B cell (primary cell): ENCODE measurements around the gene PNKD. TPM values are rescaled to one million over a fixed set of nuclear protein-coding genes. Genes with fewer than 3 reads are reported as not detected.
A peak's percentile ranks its signal among the peaks of the same experiment; 100 is the strongest.

Experiments used
- ATAC-seq: fragments of 200-7000 bp; cut with Tn5 transposase; one replicate; pipeline ENCODE4 v1.10.0; 2021; ENCODE audit warnings: low read depth, mild to moderate bottlenecking, moderate number of reproducible peaks, moderate library complexity
- CTCF ChIA-PET: fragments of 350-600 bp; sonication (Branson Sonifier 250); formaldehyde crosslinking; loops from one replicate; lab custom pipeline; 2021; ENCODE audit warnings: antibody characterized with exemption, inconsistent platforms; lab: Charles Lee
- POLR2A ChIA-PET: fragments of 350-600 bp; sonication (Branson Sonifier 250); formaldehyde crosslinking; loops from one replicate; lab custom pipeline; 2021; ENCODE audit warnings: antibody characterized with exemption; lab: Charles Lee
- DNase-seq: peaks from one replicate; pipeline ENCODE4 v3.0.0; 2013
- H2AFZ ChIP-seq: 2 replicates; pipeline ENCODE4 v1.6.1; 2012; ENCODE audit warnings: mild to moderate bottlenecking, low read depth, low read length; ENCODE audit not compliant: insufficient read depth, poor library complexity, severe bottlenecking
- H3K27ac ChIP-seq, 2 donors: 1 replicate in 1 of 2; 2 replicates in 1 of 2; pipeline ENCODE4 v1.5.1; 2012 to 2013; ENCODE audit warnings: low read length in 2 of 2, mild to moderate bottlenecking in 2 of 2, moderate library complexity in 1 of 2
- H3K27me3 ChIP-seq, 4 experiments: fragments of 200-600 bp in 1 of 4; sonication (generic) in 1 of 4; replicated peaks in 1 of 4; 1 replicate in 2 of 4; 2 replicates in 2 of 4; pipeline versions ENCODE4 v1.6.1 to v1.7.0; 2013 to 2016; ENCODE audit warnings: low read length in 3 of 4, mild to moderate bottlenecking in 2 of 4, mixed read lengths in 1 of 4, moderate library complexity in 1 of 4; ENCODE audit not compliant: insufficient read depth in 4 of 4, control insufficient read depth in 3 of 4; ENCODE audit errors: control extremely low read depth in 1 of 4
- H3K36me3 ChIP-seq, 2 experiments: replicated peaks in 1 of 2; 1 replicate in 1 of 2; 2 replicates in 1 of 2; pipeline versions ENCODE4 v1.6.1 to v1.7.1; 2013; ENCODE audit warnings: low read length in 1 of 2; ENCODE audit not compliant: insufficient read depth in 2 of 2, control insufficient read depth in 1 of 2; ENCODE audit errors: control extremely low read depth in 1 of 2, extremely low read depth in 1 of 2
- H3K4me1 ChIP-seq, 2 donors: fragments of 200-600 bp in 1 of 2; sonication (generic) in 1 of 2; 1 replicate in 1 of 2; 2 replicates in 1 of 2; pipeline versions ENCODE4 v1.5.1 to v1.6.1; 2013 to 2017; ENCODE audit warnings: low read length in 2 of 2; ENCODE audit not compliant: control insufficient read depth in 2 of 2, insufficient read depth in 2 of 2
- H3K4me2 ChIP-seq: replicated peaks from 2 replicates; pipeline ENCODE3; 2012; ENCODE audit warnings: mild to moderate bottlenecking, low read depth, low read length; ENCODE audit not compliant: poor library complexity, severe bottlenecking
- H3K4me3 ChIP-seq, 5 experiments: fragments of 200-600 bp in 1 of 5; sonication (generic) in 1 of 5; 1 replicate in 3 of 5; 2 replicates in 2 of 5; pipeline versions ENCODE4 v1.5.1 to v1.7.0; 2011 to 2016; ENCODE audit warnings: low read length in 4 of 5, mild to moderate bottlenecking in 4 of 5, low read depth in 2 of 5, control low read depth in 1 of 5, moderate library complexity in 1 of 5; ENCODE audit not compliant: insufficient read depth in 1 of 5; ENCODE audit errors: control extremely low read depth in 1 of 5, extremely low read depth in 1 of 5
- H3K79me2 ChIP-seq: fragments of 200-600 bp; sonication (generic); one replicate; pipeline ENCODE4 v1.6.0; 2016; ENCODE audit warnings: low read length; ENCODE audit not compliant: control insufficient read depth, insufficient read depth
- H3K9ac ChIP-seq: fragments of 200-600 bp; sonication (generic); 2 replicates; pipeline ENCODE4 v1.6.1; 2017; ENCODE audit warnings: mild to moderate bottlenecking, low read length, moderate library complexity
- H3K9me3 ChIP-seq, 3 donors: one replicate each; pipeline versions ENCODE4 v1.6.1 to v1.7.1; 2013; ENCODE audit warnings: low read length in 2 of 3; ENCODE audit not compliant: control insufficient read depth in 2 of 3, insufficient read depth in 1 of 3; ENCODE audit errors: control extremely low read depth in 1 of 3
- H4K20me1 ChIP-seq: 2 replicates; pipeline ENCODE4 v1.6.0; 2012; ENCODE audit warnings: mild to moderate bottlenecking, low read length; ENCODE audit not compliant: insufficient read depth, control insufficient read depth, poor library complexity, severe bottlenecking
- H3K27ac Mint-ChIP-seq: one replicate; pipeline ENCODE4 v1.8.0; 2021; ENCODE audit warnings: mixed read lengths
- H3K27me3 Mint-ChIP-seq: one replicate; pipeline ENCODE4 v1.8.0; 2021; ENCODE audit warnings: mixed read lengths
- H3K4me1 Mint-ChIP-seq: one replicate; pipeline ENCODE4 v1.8.0; 2021; ENCODE audit warnings: mixed read lengths
- H3K4me3 Mint-ChIP-seq: one replicate; pipeline ENCODE4 v1.8.0; 2021; ENCODE audit warnings: mixed read lengths
- H3K9me3 Mint-ChIP-seq: one replicate; pipeline ENCODE4 v1.8.0; 2022; ENCODE audit warnings: mixed read lengths; ENCODE audit not compliant: insufficient read depth
- EZH2 ChIP-seq: IDR thresholded peaks from 2 replicates; pipeline ENCODE4 v1.6.1; 2012; ENCODE audit warnings: borderline replicate concordance, low read depth, mild to moderate bottlenecking, moderate library complexity, low read length; ENCODE audit not compliant: insufficient read depth, poor library complexity, severe bottlenecking
- WGBS: methylation state at CpG from one replicate; pipeline ENCODE4 v1.1.5; 2013; ENCODE audit warnings: missing lambda C conversion rate; ENCODE audit not compliant: insufficient coverage; 5-methylcytosine and 5-hydroxymethylcytosine counted together
- intact Hi-C: fragments of 100-400 bp; cut with micrococcal nuclease; formaldehyde crosslinking; loops from one replicate; pipeline ENCODE4 v1.10.0; 2022
- polyA plus RNA-seq: library from polyadenylated mRNA; depleted of rRNA; stranded (reverse); fragments of >200 nt; gene quantifications from 2 replicates; pipeline ENCODE4 v1.2.3, GENCODE V29; 2012
- total RNA-seq, 2 donors: library from RNA; stranded (reverse); fragments of 120-200 nt in 1 of 2; gene quantifications; 1 replicate in 1 of 2; 2 replicates in 1 of 2; pipeline versions ENCODE4 v1.2.3 to v1.2.4, GENCODE V29; 2013 to 2022
- TF ChIP-seq, protein P1 (sequence below): fragments of 200-600 bp; IDR thresholded peaks from one replicate; pipeline ENCODE4 v1.8.0; 2022; ENCODE audit warnings: antibody characterized with exemption, mild to moderate bottlenecking

The PNKD gene
- total and polyA plus RNA-seq, 2 donors (not counting 1 experiment from before 2014, with no cell fraction given) = 29.7 to 55.8 TPM

DNA sequence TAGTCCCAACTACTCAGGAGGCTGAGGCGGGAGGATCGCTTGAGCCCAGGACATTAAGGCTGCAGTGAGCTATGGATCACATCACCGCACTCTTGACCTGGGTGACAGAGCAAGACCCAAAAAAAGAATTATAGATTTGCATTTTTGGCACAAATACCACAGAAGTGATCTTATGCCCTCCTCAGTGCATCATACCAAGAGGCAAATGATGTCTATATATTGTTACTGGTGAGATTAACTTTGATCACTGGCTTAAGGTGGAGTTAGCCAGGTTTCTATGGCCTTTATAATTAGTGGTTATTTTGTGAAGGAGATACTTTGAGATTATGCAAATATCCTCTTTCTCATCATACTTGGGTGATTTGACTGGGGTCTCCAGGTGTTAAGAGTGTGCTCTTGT lies 64.2 kb downstream of the PNKD start:
- CTCF ChIA-PET = interaction anchor here (0.6 to 1.1 kb wide), 4 partner anchors 12 to 373 kb away, joined by 3 to 6 read pairs (median 4); partner anchors contain the start of gene CATIP
- Mint-ChIP-seq H3K4me3 (no peak overlapping the region), H3K27ac (no peak overlapping the region), H3K4me1 (peaks cover 43% of the 10 kb centered on the region), H3K9me3 (no peaks in the 10 kb centered on the region), H3K27me3 (peaks cover 3% of the 10 kb centered on the region)
- peaks cover 0 to under 1% (median 0%) of the 10 kb centered on the region in 3 donors for H3K9me3 ChIP-seq
- POLR2A ChIA-PET = no interaction called here
- H3K4me3 ChIP-seq = no peak overlapping the region
- H3K9ac ChIP-seq = no peak overlapping the region
- H2AFZ ChIP-seq = no peak overlapping the region
- ATAC-seq (no peak), DNase-seq (no peak)
- no peaks in the 10 kb centered on the region for H4K20me1 ChIP-seq
- peaks cover 19 to 32% of the 10 kb centered on the region in 2 donors for H3K4me1 ChIP-seq
- no peak overlapping the region for H3K27ac ChIP-seq
- TF ChIP-seq EZH2 = no peak
- TF ChIP-seq, protein P1, sequence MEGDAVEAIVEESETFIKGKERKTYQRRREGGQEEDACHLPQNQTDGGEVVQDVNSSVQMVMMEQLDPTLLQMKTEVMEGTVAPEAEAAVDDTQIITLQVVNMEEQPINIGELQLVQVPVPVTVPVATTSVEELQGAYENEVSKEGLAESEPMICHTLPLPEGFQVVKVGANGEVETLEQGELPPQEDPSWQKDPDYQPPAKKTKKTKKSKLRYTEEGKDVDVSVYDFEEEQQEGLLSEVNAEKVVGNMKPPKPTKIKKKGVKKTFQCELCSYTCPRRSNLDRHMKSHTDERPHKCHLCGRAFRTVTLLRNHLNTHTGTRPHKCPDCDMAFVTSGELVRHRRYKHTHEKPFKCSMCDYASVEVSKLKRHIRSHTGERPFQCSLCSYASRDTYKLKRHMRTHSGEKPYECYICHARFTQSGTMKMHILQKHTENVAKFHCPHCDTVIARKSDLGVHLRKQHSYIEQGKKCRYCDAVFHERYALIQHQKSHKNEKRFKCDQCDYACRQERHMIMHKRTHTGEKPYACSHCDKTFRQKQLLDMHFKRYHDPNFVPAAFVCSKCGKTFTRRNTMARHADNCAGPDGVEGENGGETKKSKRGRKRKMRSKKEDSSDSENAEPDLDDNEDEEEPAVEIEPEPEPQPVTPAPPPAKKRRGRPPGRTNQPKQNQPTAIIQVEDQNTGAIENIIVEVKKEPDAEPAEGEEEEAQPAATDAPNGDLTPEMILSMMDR = no peak
- no peaks in the 10 kb centered on the region for H3K27me3 ChIP-seq
- H3K4me2 ChIP-seq = peak overlapping the region; percentile 8
- H3K36me3 ChIP-seq = no peaks in the 10 kb centered on the region
- intact Hi-C loops = no loop called here
- 70% methylated on average over 3 of the region's 3 CpGs for WGBS
- H3K79me2 ChIP-seq = no peaks in the 10 kb centered on the region

DNA sequence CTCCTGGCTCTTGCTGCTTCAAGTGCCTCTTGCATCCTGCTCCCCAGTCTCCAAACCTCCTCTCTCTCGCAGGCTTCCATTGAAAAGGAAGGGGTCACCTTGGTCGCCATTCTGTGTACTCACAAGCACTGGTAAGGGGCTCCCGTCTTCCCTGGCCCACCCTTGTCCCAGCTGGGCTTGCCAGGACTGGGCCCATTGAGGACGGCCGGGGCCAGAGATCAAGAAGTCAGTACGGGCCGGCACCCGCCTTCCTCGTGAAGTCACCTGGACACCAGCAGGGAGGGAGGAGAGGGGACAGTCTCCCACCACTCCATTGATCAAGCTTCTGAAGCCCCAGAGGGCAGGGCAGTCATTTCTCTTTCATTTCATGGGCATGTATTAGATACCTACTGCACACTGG lies 70.3 kb downstream of the PNKD start:
- Histone ChIP-seq H3K4me2 (no peak overlapping the region), H3K36me3 (no peaks in the 10 kb centered on the region), H3K9me3 (no peaks in the 10 kb centered on the region), H3K4me3 (no peak overlapping the region), H3K27ac (no peak overlapping the region), H3K9ac (no peak overlapping the region), H3K4me1 (no peaks in the 10 kb centered on the region), H4K20me1 (no peaks in the 10 kb centered on the region), H3K79me2 (no peaks in the 10 kb centered on the region), H3K27me3 (no peaks in the 10 kb centered on the region), H2AFZ (no peak overlapping the region)
- no peaks in the 10 kb centered on the region for H3K9me3 Mint-ChIP-seq
- DNase-seq (no peak), ATAC-seq (no peak)
- ChIA-PET POLR2A (no interaction called here), CTCF (no interaction called here)
- no peak for TF ChIP-seq EZH2
- TF ChIP-seq, protein P1 = no peak
- no peak overlapping the region for H3K27ac Mint-ChIP-seq
- no peaks in the 10 kb centered on the region for H3K4me1 Mint-ChIP-seq
- intact Hi-C loops = no loop called here
- 100% methylated on average over 4 of the region's 9 CpGs for WGBS
- H3K4me3 Mint-ChIP-seq = no peak overlapping the region
- H3K27me3 Mint-ChIP-seq = no peaks in the 10 kb centered on the region
